ENCODE data around the gene PPID. TPM values are rescaled to one million over a fixed set of nuclear protein-coding genes. Genes with fewer than 3 reads are reported as not detected.

The PPID gene
- total RNA-seq, 1 experiment from 2014 or later: 53.5 TPM

DNA sequence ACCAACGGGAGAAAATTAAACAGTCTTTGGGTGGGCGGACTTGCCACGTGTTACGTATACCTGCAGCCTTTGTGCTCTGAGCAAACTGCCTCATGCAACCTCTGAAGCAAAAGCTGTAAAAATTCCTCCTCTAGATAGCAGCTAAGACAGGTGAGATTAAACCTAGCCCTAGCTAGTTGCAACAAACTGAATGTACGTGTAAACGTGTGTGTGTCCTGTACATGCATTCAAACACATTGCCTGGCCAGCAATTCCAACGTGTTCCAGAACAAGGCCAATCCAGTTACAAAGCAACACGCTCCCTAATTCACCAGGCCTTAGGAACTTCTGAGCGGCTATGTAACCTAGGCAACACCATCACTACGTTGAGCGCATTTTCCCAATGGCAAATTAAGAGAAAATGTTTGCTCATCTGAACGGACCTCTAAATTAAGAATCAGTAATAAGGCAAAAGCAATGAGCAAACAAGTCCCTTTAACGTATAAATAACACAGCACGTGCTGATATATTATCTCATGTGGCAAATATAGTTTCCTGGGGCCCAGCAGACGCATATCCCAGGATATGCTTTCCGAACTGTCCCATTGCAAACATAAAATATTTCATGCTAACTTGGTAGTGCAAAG is 792 bp downstream of the PPID start:
- Mint-ChIP-seq H3K9me3 (no peaks in the 10 kb centered on the region), H3K27ac (peak overlapping the region; percentile 52 to 95 (median 73); a peak in 6 of 7 replicates), H3K36me3 (ENCODE audit: insufficient read depth in 1 of 3, low read depth in 3 of 3) (peaks cover 27 to 41% (median 38%) of the 10 kb centered on the region in 3 experiments), H3K4me1 (peaks cover 11 to 14% of the 10 kb centered on the region in 2 experiments), H3K4me3 (peak overlapping the region; percentile 86 to 92), H3K27me3 (ENCODE audit: low read depth) (no peaks in the 10 kb centered on the region)
- no peak overlapping the region; the same call in 1 of the 2 replicates for H3K4ac ChIP-seq (ENCODE audit: low read depth, low read length)
- peaks cover 2% of the 10 kb centered on the region for H3K79me1 ChIP-seq (ENCODE audit: insufficient read depth, low read depth, low read length, poor library complexity, severe bottlenecking)
- H3K9ac ChIP-seq (ENCODE audit: extremely low read depth, insufficient read length, low read length): peak overlapping the region; percentile 81
- H3K4me1 ChIP-seq (ENCODE audit: insufficient read depth, low read length): peaks cover 2% of the 10 kb centered on the region; the same call in 1 of the 2 replicates
- no peak overlapping the region for H2AFZ ChIP-seq (ENCODE audit: low read length)
- H3K23me2 ChIP-seq (ENCODE audit: insufficient read length, low read depth, low read length, poor library complexity, severe bottlenecking): peaks cover 12% of the 10 kb centered on the region
- no peak overlapping the region for H2BK20ac ChIP-seq (ENCODE audit: low read depth, low read length, poor library complexity, severe bottlenecking)
- TF ChIP-seq, protein P1, sequence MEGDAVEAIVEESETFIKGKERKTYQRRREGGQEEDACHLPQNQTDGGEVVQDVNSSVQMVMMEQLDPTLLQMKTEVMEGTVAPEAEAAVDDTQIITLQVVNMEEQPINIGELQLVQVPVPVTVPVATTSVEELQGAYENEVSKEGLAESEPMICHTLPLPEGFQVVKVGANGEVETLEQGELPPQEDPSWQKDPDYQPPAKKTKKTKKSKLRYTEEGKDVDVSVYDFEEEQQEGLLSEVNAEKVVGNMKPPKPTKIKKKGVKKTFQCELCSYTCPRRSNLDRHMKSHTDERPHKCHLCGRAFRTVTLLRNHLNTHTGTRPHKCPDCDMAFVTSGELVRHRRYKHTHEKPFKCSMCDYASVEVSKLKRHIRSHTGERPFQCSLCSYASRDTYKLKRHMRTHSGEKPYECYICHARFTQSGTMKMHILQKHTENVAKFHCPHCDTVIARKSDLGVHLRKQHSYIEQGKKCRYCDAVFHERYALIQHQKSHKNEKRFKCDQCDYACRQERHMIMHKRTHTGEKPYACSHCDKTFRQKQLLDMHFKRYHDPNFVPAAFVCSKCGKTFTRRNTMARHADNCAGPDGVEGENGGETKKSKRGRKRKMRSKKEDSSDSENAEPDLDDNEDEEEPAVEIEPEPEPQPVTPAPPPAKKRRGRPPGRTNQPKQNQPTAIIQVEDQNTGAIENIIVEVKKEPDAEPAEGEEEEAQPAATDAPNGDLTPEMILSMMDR (conservative IDR thresholded peaks at IDR 0.05): no peak
- H3T11ph ChIP-seq (ENCODE audit: low read length): no peak overlapping the region
- DNase-seq: peak; percentile 26
- H2BK5ac ChIP-seq (ENCODE audit: insufficient read length, low read length): no peak overlapping the region
- no peak overlapping the region for H2BK120ac ChIP-seq (ENCODE audit: low read depth, low read length, poor library complexity, severe bottlenecking)
- H3K4me2 ChIP-seq (ENCODE audit: insufficient read depth, insufficient read length, low read length): peak overlapping the region; percentile 88
- peak overlapping the region; percentile 93 for H3K18ac ChIP-seq (ENCODE audit: insufficient read length, low read depth, low read length)
- no peaks in the 10 kb centered on the region for H3K9me3 ChIP-seq (ENCODE audit: control insufficient read depth, low read depth, low read length)
- H3K79me2 ChIP-seq (ENCODE audit: insufficient read depth, low read length): peaks cover 8% of the 10 kb centered on the region; the same call in 1 of the 2 replicates
- H4K5ac ChIP-seq (ENCODE audit: insufficient read length, low read depth, low read length): peak overlapping the region; percentile 92
- H2BK15ac ChIP-seq (ENCODE audit: low read depth, low read length): no peak overlapping the region
- H4K8ac ChIP-seq (replicated peaks; ENCODE audit: insufficient read length, low read depth, low read length): no peak overlapping the region
- H2AK5ac ChIP-seq (ENCODE audit: insufficient read length, low read length): no peak overlapping the region
- H2BK12ac ChIP-seq (ENCODE audit: insufficient read length, low read depth, low read length): no peak overlapping the region
- H3K14ac ChIP-seq (ENCODE audit: insufficient read depth, low read length): peak overlapping the region; percentile 96; the same call in 1 of the 2 replicates
- no peak overlapping the region for H4K91ac ChIP-seq (ENCODE audit: insufficient read length, low read depth, low read length)
- no peaks in the 10 kb centered on the region for H4K20me1 ChIP-seq (ENCODE audit: control insufficient read depth, insufficient read depth, insufficient read length)
- H3K23ac ChIP-seq (ENCODE audit: insufficient read length, low read depth, low read length): no peak overlapping the region
- no peak overlapping the region for H3K56ac ChIP-seq (ENCODE audit: insufficient read length, low read depth, low read length)
- H3K27ac ChIP-seq (ENCODE audit: insufficient read length, low read depth, low read length): no peak overlapping the region
- no peaks in the 10 kb centered on the region for H3K27me3 ChIP-seq (ENCODE audit: insufficient read depth, low read length)
- no CpG with 5 or more reads among the region's 16 CpGs for WGBS (ENCODE audit: extremely low coverage, insufficient read length, low lambda C conversion rate)
